Activated naive CD4-positive, alpha-beta T cell treated with anti-CD3 and anti-CD28 coated beads for 36 hours (primary cell): ENCODE measurements around the gene SCLT1. TPM values are rescaled to one million over a fixed set of nuclear protein-coding genes. Genes with fewer than 3 reads are reported as not detected.
A peak's percentile ranks its signal among the peaks of the same experiment; 100 is the strongest.
"Not testable (repeated sequence)": the region's sequence is repeated elsewhere in the genome, so short reads cannot be mapped to it uniquely, and the experiment has no call there.

Experiments
- CTCF ChIA-PET: fragments of 350-600 bp; sonication (Branson Sonifier 250); formaldehyde crosslinking; loops from one replicate; lab custom pipeline; 2021; ENCODE audit warnings: antibody characterized with exemption; lab: Charles Lee
- DNase-seq: peaks from one replicate; pipeline ENCODE4 v3.0.0-alpha.2; 2020
- H3K27ac Mint-ChIP-seq: one replicate; pipeline ENCODE4 v1.8.0; 2021; ENCODE audit warnings: mild to moderate bottlenecking, mixed read lengths
- H3K27me3 Mint-ChIP-seq: one replicate; pipeline ENCODE4 v1.8.0; 2021; ENCODE audit warnings: low read depth, mixed read lengths
- H3K36me3 Mint-ChIP-seq: one replicate; pipeline ENCODE4 v1.8.0; 2021; ENCODE audit warnings: low read depth, mixed read lengths
- H3K4me1 Mint-ChIP-seq: one replicate; pipeline ENCODE4 v1.8.0; 2021; ENCODE audit warnings: low read depth, mixed read lengths
- H3K4me3 Mint-ChIP-seq: one replicate; pipeline ENCODE4 v1.8.0; 2021; ENCODE audit warnings: mild to moderate bottlenecking, moderate library complexity, mixed read lengths
- H3K9me3 Mint-ChIP-seq: one replicate; pipeline ENCODE4 v1.8.0; 2021; ENCODE audit warnings: mixed read lengths
- intact Hi-C: fragments of 100-400 bp; cut with micrococcal nuclease; formaldehyde crosslinking; loops from one replicate; pipeline ENCODE4 v1.15.1; 2023
- total RNA-seq, 2 experiments: library from RNA; stranded (reverse); gene quantifications; one replicate each; pipeline ENCODE4 v1.2.3, GENCODE V29; 2021

SCLT1 gene
- total RNA-seq, 2 experiments from 2014 or later: 20.3 to 21.1 TPM

DNA sequence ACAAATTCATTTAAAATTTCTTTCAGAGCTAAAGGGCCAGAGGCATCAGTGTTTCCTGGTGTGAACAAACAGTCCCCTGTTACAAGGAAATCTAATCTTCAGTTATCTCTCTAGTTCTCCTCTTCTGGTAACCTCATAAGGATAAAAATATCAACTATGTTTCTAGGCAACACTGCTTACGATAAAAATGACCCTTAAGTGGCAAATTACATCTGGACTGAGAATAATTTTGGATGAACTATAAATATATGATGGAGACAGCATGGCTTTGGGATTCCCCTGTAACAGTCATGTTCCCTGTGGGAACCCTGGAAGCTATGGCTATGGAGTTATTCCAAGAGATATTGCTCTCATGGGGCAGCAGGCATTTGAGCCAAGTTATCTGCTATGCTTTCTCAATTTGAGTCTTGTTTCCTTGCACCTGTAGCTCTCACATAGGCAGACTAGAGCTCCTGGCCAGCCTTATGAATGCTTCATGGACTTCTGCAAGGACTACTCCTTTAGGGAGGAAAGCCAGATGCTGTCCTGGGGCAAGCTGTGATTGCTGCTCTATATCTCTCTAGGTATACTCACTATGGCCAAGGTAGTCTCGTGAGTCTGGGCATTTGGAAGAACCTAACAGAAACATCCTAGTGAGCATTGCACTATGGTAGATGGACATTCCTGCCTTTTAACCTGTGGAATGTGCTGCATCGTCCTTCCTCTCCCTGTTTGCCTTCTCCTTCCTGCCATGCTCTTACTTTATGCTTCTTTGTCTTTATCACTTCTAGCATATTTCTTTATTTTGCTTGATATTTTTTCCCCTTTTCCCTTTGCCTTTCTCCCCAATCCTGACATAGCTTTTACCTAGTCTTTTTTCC, 16.9 kb upstream of the SCLT1 start:
- H3K27ac Mint-ChIP-seq: no peak overlapping the region
- CTCF ChIA-PET: interaction anchor here (0.7 kb wide), 1 partner anchor 30 kb away, joined by 3 read pairs; no protein-coding TSS in a partner anchor
- intact Hi-C loops: no loop called here

DNA sequence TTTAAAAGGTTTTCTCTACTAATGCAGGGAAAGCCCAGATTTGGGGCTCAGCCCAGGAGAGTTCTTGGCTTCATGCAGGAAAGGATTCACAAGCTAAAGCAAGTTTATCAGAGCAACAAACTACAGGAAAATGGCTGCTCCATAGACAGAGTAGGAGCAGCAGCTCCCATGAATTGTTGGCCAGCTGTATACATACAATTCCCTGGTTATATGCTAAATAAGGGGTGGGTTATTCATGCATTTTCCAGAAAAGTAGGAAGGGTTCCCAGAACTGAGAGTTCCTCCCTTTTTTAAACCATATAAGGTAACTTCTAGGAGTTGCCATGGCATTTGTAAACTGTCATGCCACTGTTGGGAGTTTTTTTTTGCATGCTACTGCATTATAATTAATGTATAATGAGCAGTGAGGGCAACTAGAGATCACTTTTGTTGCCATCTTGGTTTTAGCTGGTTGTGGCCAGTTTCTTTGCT, 5.2 kb upstream of the SCLT1 start:
- CTCF ChIA-PET: interaction anchor here (0.7 kb wide), 1 partner anchor 379 kb away, joined by 3 read pairs; no protein-coding TSS in a partner anchor
- H3K9me3 Mint-ChIP-seq: no peaks in the 10 kb centered on the region

More for the DNA sequence above, 16.9 kb upstream of the SCLT1 start:
- Mint-ChIP-seq H3K4me3 (no peak overlapping the region), H3K27me3 (no peaks in the 10 kb centered on the region), H3K9me3 (no peaks in the 10 kb centered on the region), H3K4me1 (no peaks in the 10 kb centered on the region), H3K36me3 (no peaks in the 10 kb centered on the region)
- DNase-seq: no peak

GRCh38 chr4:129095811-129096454, 2.6 kb upstream of the SCLT1 start, which contains the start of gene C4orf33:
C4orf33 (plus strand) TSS chr4:129096152; CDS start chr4:129102611, 6,459 bp downstream.
- peak within 1 kb of the TSS; percentile 89 for H3K27ac Mint-ChIP-seq
- no peaks in the 10 kb centered on the region for H3K36me3 Mint-ChIP-seq
- H3K4me3 Mint-ChIP-seq: peak within 1 kb of the TSS; percentile 88
- CTCF ChIA-PET: interaction anchor here (0.6 kb wide), 1 partner anchor 282 kb away, joined by 3 read pairs; no protein-coding TSS in a partner anchor
- no peaks in the 10 kb centered on the region for H3K9me3 Mint-ChIP-seq
- peaks cover 18% of the 10 kb centered on the region for H3K4me1 Mint-ChIP-seq
- intact Hi-C loops: loop anchor here (1.0 to 10.0 kb wide), 4 partner anchors 284 to 1314 kb away; partner anchors contain the start of gene HSPA4L
- no peaks in the 10 kb centered on the region for H3K27me3 Mint-ChIP-seq
- peak; percentile 87 for DNase-seq

More for the DNA sequence above, 5.2 kb upstream of the SCLT1 start:
- Mint-ChIP-seq H3K4me3 (no peak overlapping the region), H3K4me1 (peaks cover 18% of the 10 kb centered on the region), H3K36me3 (peaks cover 4% of the 10 kb centered on the region), H3K27me3 (no peaks in the 10 kb centered on the region), H3K27ac (no peak overlapping the region)
- DNase-seq: no peak
- intact Hi-C loops: loop anchor here (5.0 to 10.0 kb wide), 3 partner anchors 434 to 1316 kb away; partner anchors contain the start of gene HSPA4L

DNA sequence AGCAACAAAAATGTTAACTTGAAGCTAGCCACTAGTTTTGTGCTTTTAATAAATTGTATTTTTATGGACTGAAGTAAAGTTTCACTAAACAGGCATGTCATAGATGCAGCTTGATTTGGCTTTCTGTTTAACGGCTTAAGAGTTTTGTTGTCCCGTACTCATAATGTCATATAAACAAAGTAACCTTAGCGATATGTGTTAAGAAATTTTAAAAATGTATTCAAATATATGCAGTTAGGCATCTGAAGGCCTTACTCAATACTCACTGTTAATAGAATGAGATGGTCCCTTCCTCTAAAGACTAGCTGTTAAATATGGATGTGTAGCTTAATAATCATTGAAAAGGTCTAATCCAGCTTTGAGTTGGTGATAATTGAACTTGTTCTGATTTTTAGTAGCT, 1.0 kb upstream of the SCLT1 start:
- intact Hi-C loops: loop anchor here (5.0 to 10.0 kb wide), 3 partner anchors 430 to 640 kb away; no protein-coding TSS in a partner anchor
- peak overlapping the region; percentile 55 for H3K4me3 Mint-ChIP-seq
- H3K36me3 Mint-ChIP-seq: peaks cover 2% of the 10 kb centered on the region
- no peaks in the 10 kb centered on the region for H3K9me3 Mint-ChIP-seq
- no peak for DNase-seq
- H3K4me1 Mint-ChIP-seq: peaks cover 21% of the 10 kb centered on the region
- CTCF ChIA-PET: interaction anchor here (0.6 kb wide), 1 partner anchor 178 kb away, joined by 3 read pairs; no protein-coding TSS in a partner anchor
- H3K27me3 Mint-ChIP-seq: no peaks in the 10 kb centered on the region
- no peak overlapping the region for H3K27ac Mint-ChIP-seq

GRCh38 chr4:129092631-129093190, 628 bp downstream of the SCLT1 start:
- Mint-ChIP-seq H3K9me3 (no peaks in the 10 kb centered on the region), H3K27ac (no peak overlapping the region), H3K4me1 (peaks cover 34% of the 10 kb centered on the region), H3K4me3 (no peak overlapping the region), H3K36me3 (peaks cover 2% of the 10 kb centered on the region), H3K27me3 (no peaks in the 10 kb centered on the region)
- intact Hi-C loops: loop anchor here (1.0 to 10.0 kb wide), 10 partner anchors 46 to 1212 kb away; partner anchors contain the start of genes ABHD18, LARP1B, MFSD8 and PLK4
- no peak for DNase-seq
- CTCF ChIA-PET: no interaction called here

GRCh38 chr4:129087516-129087915, 5.8 kb downstream of the SCLT1 start:
- no peak overlapping the region for H3K27ac Mint-ChIP-seq
- no peak for DNase-seq
- H3K9me3 Mint-ChIP-seq: no peaks in the 10 kb centered on the region
- H3K4me3 Mint-ChIP-seq: no peak overlapping the region
- intact Hi-C loops: no loop called here
- CTCF ChIA-PET: interaction anchor here (0.7 kb wide), 1 partner anchor 22 kb away, joined by 4 read pairs; no protein-coding TSS in a partner anchor
- peaks cover 13% of the 10 kb centered on the region for H3K36me3 Mint-ChIP-seq
- H3K27me3 Mint-ChIP-seq: no peaks in the 10 kb centered on the region
- peaks cover 29% of the 10 kb centered on the region for H3K4me1 Mint-ChIP-seq

DNA sequence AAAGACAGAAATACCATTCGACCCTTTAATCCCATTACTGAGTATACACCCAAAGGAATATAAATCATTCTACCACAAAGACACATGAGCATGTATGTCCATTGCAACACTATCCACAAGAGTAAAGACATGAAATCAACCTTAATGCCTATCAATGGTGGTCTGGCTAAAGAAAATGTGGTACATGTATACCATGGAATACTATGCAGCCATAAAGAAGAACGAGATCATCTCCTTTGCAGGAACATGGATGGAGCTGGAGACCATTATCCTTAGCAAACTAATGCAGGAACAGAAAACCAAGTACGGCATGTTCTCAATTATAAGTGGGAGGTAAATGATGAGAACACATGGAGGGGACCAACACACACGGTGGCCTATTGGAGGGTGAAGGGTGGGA, 7.9 kb downstream of the SCLT1 start:
- H3K4me3 Mint-ChIP-seq: no peak overlapping the region
- CTCF ChIA-PET: no interaction called here
- H3K36me3 Mint-ChIP-seq: peaks cover 30% of the 10 kb centered on the region
- H3K4me1 Mint-ChIP-seq: peaks cover 29% of the 10 kb centered on the region
- DNase-seq: no peak
- intact Hi-C loops: no loop called here
- H3K9me3 Mint-ChIP-seq: peaks cover 4% of the 10 kb centered on the region
- H3K27ac Mint-ChIP-seq: no peak overlapping the region
- no peaks in the 10 kb centered on the region for H3K27me3 Mint-ChIP-seq

GRCh38 chr4:129082302-129082701, 11.0 kb downstream of the SCLT1 start:
- no peak for DNase-seq
- CTCF ChIA-PET: no interaction called here
- intact Hi-C loops: no loop called here
- Mint-ChIP-seq H3K27me3 (no peaks in the 10 kb centered on the region), H3K27ac (no peak overlapping the region), H3K4me3 (no peak overlapping the region), H3K9me3 (peaks cover 9% of the 10 kb centered on the region), H3K4me1 (peaks cover 15% of the 10 kb centered on the region), H3K36me3 (peaks cover 54% of the 10 kb centered on the region)

DNA sequence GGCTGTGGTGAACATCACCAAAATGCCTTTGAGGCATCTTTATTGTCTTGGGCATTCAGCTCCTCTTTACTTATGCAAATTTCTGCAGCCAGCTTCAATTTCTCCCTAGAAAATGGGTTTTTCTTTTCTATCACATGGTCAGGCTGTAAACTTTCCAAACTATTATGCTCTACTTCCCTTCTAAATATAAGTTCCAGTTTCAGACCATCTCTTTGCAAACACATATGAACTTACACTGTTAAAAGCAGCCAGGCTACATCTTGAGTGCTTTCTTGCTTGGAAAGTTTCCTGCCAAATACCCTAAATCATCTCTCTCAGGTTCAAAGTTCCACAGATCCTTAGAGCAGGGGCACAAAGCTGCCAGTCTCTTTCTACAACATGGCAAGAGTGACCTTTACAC, 13.2 kb downstream of the SCLT1 start:
- H3K4me1 Mint-ChIP-seq: peaks cover 7% of the 10 kb centered on the region
- DNase-seq: no peak
- H3K9me3 Mint-ChIP-seq: peaks cover 9% of the 10 kb centered on the region
- CTCF ChIA-PET: no interaction called here
- H3K27ac Mint-ChIP-seq: no peak overlapping the region
- intact Hi-C loops: no loop called here
- no peaks in the 10 kb centered on the region for H3K27me3 Mint-ChIP-seq
- H3K36me3 Mint-ChIP-seq: peaks cover 59% of the 10 kb centered on the region
- H3K4me3 Mint-ChIP-seq: no peak overlapping the region

DNA sequence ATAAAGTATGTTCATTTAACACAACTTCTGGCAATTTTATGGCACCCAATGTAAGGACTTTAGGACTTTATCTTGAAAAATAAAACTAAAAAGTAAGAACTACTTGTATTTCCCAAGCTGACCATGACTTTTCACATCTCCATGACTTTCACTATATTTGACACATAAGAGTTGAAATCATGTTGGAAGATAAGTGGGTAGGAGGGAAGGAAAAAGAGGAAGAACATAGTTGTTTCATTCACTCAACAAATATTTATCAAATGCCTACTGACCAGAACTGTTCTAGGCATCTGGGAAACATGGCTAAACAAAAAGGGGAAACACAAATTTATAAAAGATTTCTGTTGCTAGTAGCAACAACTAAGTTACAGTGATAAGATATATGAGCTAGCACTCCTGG, 16.0 kb downstream of the SCLT1 start:
- no peak for DNase-seq
- Mint-ChIP-seq H3K27me3 (no peaks in the 10 kb centered on the region), H3K36me3 (peaks cover 73% of the 10 kb centered on the region), H3K4me1 (peaks cover 2% of the 10 kb centered on the region), H3K4me3 (no peak overlapping the region), H3K9me3 (peaks cover 13% of the 10 kb centered on the region), H3K27ac (no peak overlapping the region)
- intact Hi-C loops: no loop called here
- CTCF ChIA-PET: interaction anchor here (1.0 kb wide), 1 partner anchor 13 kb away, joined by 3 read pairs; no protein-coding TSS in a partner anchor

- H3K27ac Mint-ChIP-seq, H3K27me3 Mint-ChIP-seq, intact Hi-C loops, CTCF ChIA-PET, H3K4me1 Mint-ChIP-seq, DNase-seq, H3K4me3 Mint-ChIP-seq: not testable (repeated sequence)
- Mint-ChIP-seq H3K36me3 (peaks cover 40% of the 10 kb centered on the region), H3K9me3 (peaks cover 30% of the 10 kb centered on the region)
Measured at GRCh38 chr4:129069537-129069936, 23.8 kb downstream of the SCLT1 start.

- CTCF ChIA-PET: interaction anchor here (0.6 kb wide), 1 partner anchor 23 kb away, joined by 4 read pairs; no protein-coding TSS in a partner anchor
- no peaks in the 10 kb centered on the region for H3K27me3 Mint-ChIP-seq
- no peak overlapping the region for H3K27ac Mint-ChIP-seq
- H3K9me3 Mint-ChIP-seq: peaks cover 41% of the 10 kb centered on the region
- H3K36me3 Mint-ChIP-seq: peaks cover 52% of the 10 kb centered on the region
- H3K4me1 Mint-ChIP-seq: no peaks in the 10 kb centered on the region
- no peak overlapping the region for H3K4me3 Mint-ChIP-seq
- intact Hi-C loops: no loop called here
- DNase-seq: no peak
Measured at GRCh38 chr4:129064717-129065116, 28.6 kb downstream of the SCLT1 start.
